H1 (cell line): ENCODE data around the gene ZNF521. TPM values are rescaled to one million over a fixed set of nuclear protein-coding genes. Genes with fewer than 3 reads are reported as not detected.

Experiments used
- CTCF ChIA-PET: fragments of 300-600 bp; sonication (Branson Sonifier 250); formaldehyde crosslinking; loops from one replicate; lab custom pipeline; 2021; ENCODE audit not compliant: partially characterized antibody; lab: Charles Lee
- POLR2A ChIA-PET: fragments of 300-600 bp; sonication (Branson Sonifier 250); formaldehyde crosslinking; loops from one replicate; lab custom pipeline; 2021; ENCODE audit warnings: inconsistent platforms; ENCODE audit not compliant: partially characterized antibody; lab: Charles Lee
- DNase-seq, 2 experiments: peaks; one replicate each; pipeline versions ENCODE4 v3.0.0 to v3.0.0-alpha.2; 2010 to 2022; ENCODE audit warnings: low spot score in 2 of 2, low read depth in 1 of 2, mixed read lengths in 1 of 2
- FAIRE-seq: peaks from 2 replicates; lab custom pipeline; 2011; peaks lifted over from hg19 to GRCh38; lab: Jason Lieb, UNC
- H2AFZ ChIP-seq: 2 replicates; pipeline ENCODE4 v1.8.1; 2012; ENCODE audit warnings: low read length, inconsistent platforms
- H2AK5ac ChIP-seq: 2 replicates; pipeline ENCODE4 v1.6.1; 2013; ENCODE audit warnings: low read depth, low read length
- H2BK120ac ChIP-seq: replicated peaks from 2 replicates; pipeline ENCODE3; 2013; ENCODE audit warnings: low read depth, low read length, inconsistent platforms
- H2BK12ac ChIP-seq: 2 replicates; pipeline ENCODE4 v1.6.1; 2013; ENCODE audit warnings: low read depth, low read length
- H2BK15ac ChIP-seq: 2 replicates; pipeline ENCODE4 v1.6.1; 2013; ENCODE audit warnings: low read length
- H2BK20ac ChIP-seq: 2 replicates; pipeline ENCODE4 v1.6.1; 2013; ENCODE audit warnings: low read length
- H2BK5ac ChIP-seq: 2 replicates; pipeline ENCODE4 v1.6.1; 2013; ENCODE audit warnings: low read depth, low read length
- H3K14ac ChIP-seq: 2 replicates; pipeline ENCODE4 v1.6.1; 2013; ENCODE audit warnings: inconsistent platforms; ENCODE audit not compliant: insufficient read length
- H3K18ac ChIP-seq: 2 replicates; pipeline ENCODE4 v1.6.1; 2013; ENCODE audit warnings: low read length; ENCODE audit errors: extremely low read depth
- H3K23ac ChIP-seq: 2 replicates; pipeline ENCODE4 v1.6.1; 2013; ENCODE audit warnings: inconsistent platforms; ENCODE audit not compliant: insufficient read length
- H3K23me2 ChIP-seq: 2 replicates; pipeline ENCODE4 v1.6.1; 2013; ENCODE audit warnings: low read depth, low read length
- H3K27ac ChIP-seq: 2 replicates; pipeline ENCODE4 v1.6.1; 2011; ENCODE audit warnings: low read depth, low read length, inconsistent platforms
- H3K27me3 ChIP-seq, 4 experiments: replicated peaks in 1 of 4; 1 replicate in 1 of 4; 2 replicates in 3 of 4; pipeline versions ENCODE4 v1.6.1 to v1.8.1; 2011 to 2013; ENCODE audit warnings: low read length in 3 of 4, mild to moderate bottlenecking in 3 of 4, inconsistent platforms in 2 of 4, mixed read lengths in 2 of 4, moderate library complexity in 1 of 4; ENCODE audit not compliant: control insufficient read depth in 3 of 4, insufficient read depth in 3 of 4; ENCODE audit errors: extremely low read depth in 1 of 4
- H3K36me3 ChIP-seq, 4 experiments: 2 replicates each; pipeline versions ENCODE4 v1.6.1 to v1.8.1; 2011 to 2013; ENCODE audit warnings: mild to moderate bottlenecking in 4 of 4, low read length in 3 of 4, moderate library complexity in 2 of 4, control low read depth in 1 of 4, inconsistent platforms in 1 of 4; ENCODE audit not compliant: insufficient read depth in 4 of 4, control insufficient read depth in 2 of 4
- H3K4ac ChIP-seq: replicated peaks from 2 replicates; pipeline ENCODE3; 2013; ENCODE audit warnings: low read length, low read depth, mixed read lengths, inconsistent platforms; ENCODE audit not compliant: insufficient read length
- H3K4me1 ChIP-seq, 4 experiments: replicated peaks in 1 of 4; 1 replicate in 1 of 4; 2 replicates in 3 of 4; pipeline versions ENCODE4 v1.6.1 to v1.8.1; 2011 to 2013; ENCODE audit warnings: low read length in 3 of 4, inconsistent platforms in 2 of 4, mixed read lengths in 1 of 4; ENCODE audit not compliant: insufficient read depth in 4 of 4, control insufficient read depth in 3 of 4
- H3K4me2 ChIP-seq, 2 experiments: 2 replicates each; pipeline versions ENCODE4 v1.6.1 to v1.8.1; 2011 to 2013; ENCODE audit warnings: low read depth in 2 of 2, low read length in 2 of 2, control low read depth in 1 of 2, inconsistent platforms in 1 of 2, mild to moderate bottlenecking in 1 of 2; ENCODE audit not compliant: insufficient read depth in 1 of 2
- H3K4me3 ChIP-seq, 4 experiments: fragments of 200-600, 300-600 bp in 1 of 4; sonication (generic), shearing (Covaris generic), sonication (Bioruptor Twin) in 1 of 4; 2 replicates each; pipeline versions ENCODE4 v1.5.1 to v1.8.1; 2011 to 2016; ENCODE audit warnings: low read length in 4 of 4, low read depth in 3 of 4, control low read depth in 2 of 4, inconsistent platforms in 2 of 4, mild to moderate bottlenecking in 2 of 4, mixed read lengths in 1 of 4, moderate library complexity in 1 of 4; ENCODE audit not compliant: insufficient read depth in 2 of 4; ENCODE audit errors: extremely low read depth in 1 of 4
- H3K56ac ChIP-seq: replicated peaks from 2 replicates; pipeline ENCODE3; 2013; ENCODE audit warnings: low read depth, mild to moderate bottlenecking, mixed read lengths, low read length, inconsistent platforms; ENCODE audit not compliant: insufficient read length
- H3K79me1 ChIP-seq: 2 replicates; pipeline ENCODE4 v1.6.1; 2013; ENCODE audit warnings: low read depth, low read length, control low read depth
- H3K79me2 ChIP-seq, 2 experiments: 2 replicates each; pipeline versions ENCODE4 v1.6.1 to v1.8.1; 2012 to 2013; ENCODE audit warnings: low read length in 2 of 2, mild to moderate bottlenecking in 2 of 2, inconsistent platforms in 1 of 2; ENCODE audit not compliant: insufficient read depth in 2 of 2, control insufficient read depth in 1 of 2
- H3K9ac ChIP-seq, 4 experiments: replicated peaks in 1 of 4; 1 replicate in 1 of 4; 2 replicates in 3 of 4; pipeline versions ENCODE4 v1.6.1 to v1.8.1; 2011 to 2013; ENCODE audit warnings: low read depth in 3 of 4, low read length in 3 of 4, control low read depth in 2 of 4, mild to moderate bottlenecking in 2 of 4, moderate library complexity in 2 of 4, inconsistent platforms in 1 of 4; ENCODE audit errors: extremely low read depth in 1 of 4
- H3K9me3 ChIP-seq, 2 experiments: 2 replicates each; pipeline versions ENCODE4 v1.6.1 to v1.8.1; 2012 to 2013; ENCODE audit warnings: mild to moderate bottlenecking in 2 of 2, moderate library complexity in 2 of 2, control low read depth in 1 of 2, inconsistent platforms in 1 of 2, low read depth in 1 of 2, low read length in 1 of 2, mixed read lengths in 1 of 2; ENCODE audit not compliant: insufficient read depth in 2 of 2
- H4K20me1 ChIP-seq, 2 experiments: replicated peaks in 1 of 2; 2 replicates each; pipeline versions ENCODE3 to v1.8.1; 2011 to 2013; ENCODE audit warnings: inconsistent platforms in 2 of 2, low read length in 2 of 2, mild to moderate bottlenecking in 1 of 2; ENCODE audit not compliant: insufficient read depth in 2 of 2, control insufficient read depth in 1 of 2
- H4K5ac ChIP-seq: 2 replicates; pipeline ENCODE4 v1.6.1; 2013; ENCODE audit warnings: low read length, low read depth, mixed read lengths, inconsistent platforms; ENCODE audit not compliant: insufficient read length
- H4K8ac ChIP-seq: 2 replicates; pipeline ENCODE4 v1.8.0; 2013; ENCODE audit warnings: mild to moderate bottlenecking, moderate library complexity, low read length, inconsistent platforms; ENCODE audit not compliant: insufficient read depth; ENCODE audit errors: extremely low read depth
- H4K91ac ChIP-seq: replicated peaks from 2 replicates; pipeline ENCODE3; 2013; ENCODE audit warnings: low read length, mixed read lengths, inconsistent platforms; ENCODE audit not compliant: insufficient read length
- HDAC2 ChIP-seq, 2 experiments: fragments of 300-600 bp in 1 of 2; sonication (generic) in 1 of 2; IDR thresholded peaks; 2 replicates each; pipeline ENCODE4 v1.6.1; 2011 to 2012; ENCODE audit warnings: low read depth in 2 of 2, low read length in 2 of 2, mild to moderate bottlenecking in 2 of 2, moderate library complexity in 2 of 2, borderline replicate concordance in 1 of 2, inconsistent platforms in 1 of 2
- SP4 ChIP-seq: IDR thresholded peaks from 2 replicates; pipeline ENCODE4 v1.6.1; 2012; ENCODE audit warnings: low read length, inconsistent platforms
- WGBS, 2 experiments: shearing (Covaris generic) in 1 of 2; methylation state at CpG; one replicate each; pipeline versions ENCODE4 v1.1.6 to v1.1.7; 2013 to 2015; ENCODE audit warnings: low lambda C conversion rate in 2 of 2, mixed read lengths in 2 of 2, inconsistent platforms in 1 of 2, low coverage in 1 of 2, missing lambda C conversion rate in 1 of 2; ENCODE audit not compliant: insufficient replicate concordance in 2 of 2, insufficient coverage in 1 of 2, insufficient read length in 1 of 2; ENCODE audit errors: extremely low coverage in 1 of 2, missing lambda C conversion rate in 1 of 2; 5-methylcytosine and 5-hydroxymethylcytosine counted together
- polyA plus RNA-seq, 7 experiments: library from polyadenylated mRNA; depleted of rRNA in 3 of 7; stranded (reverse) in 5 of 7; unstranded in 2 of 7; fragments of >200 nt in 5 of 7; fragments of 200-250 nt in 2 of 7; gene quantifications; 1 replicate in 5 of 7; 2 replicates in 1 of 7; 4 replicates in 1 of 7; pipeline versions ENCODE4 v1.2.1 to v1.2.3, GENCODE V29; 2011 to 2013; ENCODE audit warnings: missing spikeins in 2 of 7, mixed read lengths in 2 of 7
- total RNA-seq: library from RNA; stranded (reverse); fragmentation: NEBNext Ultra II Directional; extraction: Animal tissue kit (Norgen Biotek cat#: 25700); gene quantifications from 2 replicates; pipeline ENCODE4 v1.2.1, GENCODE V29; 2021

The ZNF521 gene
- total and polyA plus RNA-seq, 2 of the 8 experiments (the other 6 are each of a cell fraction or from before 2014, with no cell fraction given), result 9.5 to 15.8 TPM

DNA sequence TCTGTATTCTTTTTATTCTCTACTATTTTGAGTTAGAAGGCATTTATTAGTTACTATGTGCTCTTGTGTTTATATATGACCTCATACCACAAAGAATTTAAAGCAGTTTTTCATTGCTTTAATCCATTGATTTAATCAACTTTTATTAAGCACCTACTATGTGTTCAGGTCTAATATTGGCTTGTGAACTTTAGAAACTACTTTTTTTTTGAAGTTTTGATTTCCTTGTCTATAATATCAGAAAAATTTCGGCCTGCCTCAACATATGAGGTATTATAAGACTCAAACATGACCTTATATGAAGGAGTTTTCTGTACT lies 117.7 kb downstream of the ZNF521 start:
- Histone ChIP-seq H3K4me3 (no peak overlapping the region), H2BK5ac (no peak overlapping the region), H3K4me2 (no peak overlapping the region), H2BK20ac (no peak overlapping the region), H4K20me1 (no peaks in the 10 kb centered on the region), H3K4me1 (peaks cover 0 to 7% (median 2%) of the 10 kb centered on the region in 4 experiments; a peak in 3 of 7 replicates), H3K27ac (no peak overlapping the region), H2AFZ (no peak overlapping the region), H3K36me3 (no peaks in the 10 kb centered on the region), H3K79me2 (no peaks in the 10 kb centered on the region), H3K9ac (no peak overlapping the region), H4K5ac (no peak overlapping the region), H2BK12ac (no peak overlapping the region), H2BK15ac (no peak overlapping the region), H3K14ac (no peak overlapping the region), H3K9me3 (no peaks in the 10 kb centered on the region), H3K27me3 (no peaks in the 10 kb centered on the region), H2AK5ac (no peak overlapping the region), H4K91ac (no peak overlapping the region), H3K4ac (no peak overlapping the region), H3K56ac (no peak overlapping the region), H2BK120ac (no peak overlapping the region), H3K23me2 (no peaks in the 10 kb centered on the region), H3K79me1 (no peaks in the 10 kb centered on the region), H3K23ac (no peak overlapping the region), H3K18ac (no peak overlapping the region), H4K8ac (no peak overlapping the region)
- TF ChIP-seq SP4, result no peak
- no peak for TF ChIP-seq HDAC2 (IDR thresholded peaks at IDR 0.05; ENCODE audit: borderline replicate concordance in 1 of 2, low read depth in 2 of 2, low read length in 2 of 2)
- no peak for FAIRE-seq
- WGBS, 2 experiments, result 87% methylated on average over 1 of the region's 1 CpG; no CpG with 5 or more reads in 1 of the 2 experiments
- POLR2A ChIA-PET, result no interaction called here
- DNase-seq, result no peak
- CTCF ChIA-PET, result no interaction called here
